ENCODE measurements around the gene BCR.

GRCh38 chr22:23145878-23146470, 34.3 kb upstream of the BCR start:
- TF ChIP-seq POLR2A (IDR thresholded peaks at IDR 0.05), result no peak
- no peak for TF ChIP-seq CTCF (IDR thresholded peaks at IDR 0.05)
